Osteoblast (primary cell): ENCODE data around the gene ARMC3. TPM values are rescaled to one million over a fixed set of nuclear protein-coding genes. Genes with fewer than 3 reads are reported as not detected.

Source experiments
- DNase-seq: peaks from one replicate; pipeline ENCODE4 v3.0.0; 2011; ENCODE audit warnings: low spot score, mixed read lengths; ENCODE audit not compliant: insufficient read length; ENCODE audit errors: missing footprints
- H2AFZ ChIP-seq: 2 replicates; pipeline ENCODE4 v1.6.0; 2011; ENCODE audit warnings: mild to moderate bottlenecking, low read length
- H3K27ac ChIP-seq: 2 replicates; pipeline ENCODE4 v1.5.1; 2011; ENCODE audit warnings: mild to moderate bottlenecking, low read depth, low read length, moderate library complexity
- H3K27me3 ChIP-seq: 2 replicates; pipeline ENCODE4 v1.6.0; 2012; ENCODE audit warnings: mild to moderate bottlenecking, control low read depth, inconsistent platforms, low read length, moderate library complexity; ENCODE audit not compliant: insufficient read depth
- H3K36me3 ChIP-seq: 2 replicates; pipeline ENCODE4 v1.5.1; 2011; ENCODE audit warnings: mild to moderate bottlenecking, low read length, control low read depth, moderate library complexity; ENCODE audit not compliant: insufficient read depth
- H3K4me1 ChIP-seq: 2 replicates; pipeline ENCODE4 v1.5.1; 2011; ENCODE audit warnings: mild to moderate bottlenecking, low read length, control low read depth, moderate library complexity; ENCODE audit not compliant: insufficient read depth
- H3K4me2 ChIP-seq: 2 replicates; pipeline ENCODE4 v1.6.0; 2011; ENCODE audit warnings: mild to moderate bottlenecking, low read length; ENCODE audit not compliant: insufficient read depth
- H3K4me3 ChIP-seq: fragments of 200-600 bp; sonication (generic); 3 replicates; pipeline ENCODE4 v1.5.1; 2012; ENCODE audit warnings: mild to moderate bottlenecking, low read length, inconsistent platforms; ENCODE audit not compliant: insufficient read depth
- H3K79me2 ChIP-seq: 2 replicates; pipeline ENCODE4 v1.6.0; 2012; ENCODE audit warnings: mild to moderate bottlenecking, low read length, control low read depth, inconsistent platforms; ENCODE audit not compliant: insufficient read depth
- H3K9me3 ChIP-seq: 2 replicates; pipeline ENCODE4 v1.5.1; 2011; ENCODE audit warnings: low read depth, low read length, control low read depth
- H4K20me1 ChIP-seq: 2 replicates; pipeline ENCODE4 v1.6.0; 2012; ENCODE audit warnings: mild to moderate bottlenecking, low read length, control low read depth; ENCODE audit not compliant: insufficient read depth
- CTCF ChIP-seq: IDR thresholded peaks from 2 replicates; pipeline ENCODE4 v1.5.1; 2011; ENCODE audit warnings: mild to moderate bottlenecking, low read depth, low read length, moderate library complexity; ENCODE audit errors: extremely low read depth
- total RNA-seq: library from RNA; depleted of rRNA; stranded (reverse); fragments of >200 nt; gene quantifications from 2 replicates; pipeline ENCODE4 v1.2.3, GENCODE V29; 2012

The ARMC3 gene
- total RNA-seq, 1 donor: under 0.01 TPM

- Histone ChIP-seq H3K79me2 (no peaks in the 10 kb centered on the region), H4K20me1 (no peaks in the 10 kb centered on the region), H3K4me2 (no peak overlapping the region), H3K4me1 (no peaks in the 10 kb centered on the region), H3K27me3 (no peaks in the 10 kb centered on the region), H3K4me3 (no peak overlapping the region), H3K27ac (no peak overlapping the region), H3K9me3 (no peaks in the 10 kb centered on the region), H3K36me3 (no peaks in the 10 kb centered on the region), H2AFZ (no peak overlapping the region)
- no peak for DNase-seq
- TF ChIP-seq CTCF: no peak
Measured at GRCh38 chr10:23037152-23037551, 109.3 kb downstream of the ARMC3 start.

GRCh38 chr10:23037561-23037960 is 109.7 kb downstream of the ARMC3 start:
- no peak for TF ChIP-seq CTCF
- no peaks in the 10 kb centered on the region for H3K27me3 ChIP-seq

GRCh38 chr10:23038172-23038571 is 110.3 kb downstream of the ARMC3 start:
- H3K4me1 ChIP-seq: no peaks in the 10 kb centered on the region
- no peak for TF ChIP-seq CTCF
- H3K27me3 ChIP-seq: no peaks in the 10 kb centered on the region
- H3K9me3 ChIP-seq: no peaks in the 10 kb centered on the region
- no peaks in the 10 kb centered on the region for H4K20me1 ChIP-seq
- H3K4me2 ChIP-seq: no peak overlapping the region
- H3K4me3 ChIP-seq: no peak overlapping the region
- H2AFZ ChIP-seq: no peak overlapping the region
- no peaks in the 10 kb centered on the region for H3K36me3 ChIP-seq
- no peaks in the 10 kb centered on the region for H3K79me2 ChIP-seq
- H3K27ac ChIP-seq: no peak overlapping the region
- DNase-seq: no peak

More at GRCh38 chr10:23037561-23037960, 109.7 kb downstream of the ARMC3 start:
- Histone ChIP-seq H3K4me2 (no peak overlapping the region), H2AFZ (no peak overlapping the region), H3K4me3 (no peak overlapping the region), H3K36me3 (no peaks in the 10 kb centered on the region), H3K79me2 (no peaks in the 10 kb centered on the region), H3K9me3 (no peaks in the 10 kb centered on the region), H3K27ac (no peak overlapping the region), H3K4me1 (no peaks in the 10 kb centered on the region), H4K20me1 (no peaks in the 10 kb centered on the region)
- DNase-seq: no peak

GRCh38 chr10:23040002-23040401 is 112.1 kb downstream of the ARMC3 start:
- TF ChIP-seq CTCF: no peak
- Histone ChIP-seq H3K4me2 (no peak overlapping the region), H3K27ac (no peak overlapping the region), H2AFZ (no peak overlapping the region), H3K36me3 (no peaks in the 10 kb centered on the region), H3K79me2 (no peaks in the 10 kb centered on the region), H3K9me3 (no peaks in the 10 kb centered on the region), H3K27me3 (no peaks in the 10 kb centered on the region), H3K4me3 (no peak overlapping the region), H3K4me1 (no peaks in the 10 kb centered on the region), H4K20me1 (no peaks in the 10 kb centered on the region)
- DNase-seq: no peak
